IMR-90 (cell line): ENCODE measurements around the gene PSMB2. TPM values are rescaled to one million over a fixed set of nuclear protein-coding genes. Genes with fewer than 3 reads are reported as not detected.

Experiments used
- ATAC-seq: fragments of 200-7000 bp; cut with Tn5 transposase; 2 replicates; pipeline ENCODE4 v1.9.1; 2020; ENCODE audit warnings: low read depth, mild to moderate bottlenecking, moderate library complexity
- BruUV-seq: library from RNA; stranded (reverse); fragments of 400-500 nt; replicated peaks from 2 replicates; lab custom pipeline; 2021; lab: Mats Ljungman, UMichigan
- CTCF ChIA-PET: fragments of 300-600 bp; formaldehyde crosslinking; extraction: SDS; loops from one replicate; lab custom pipeline; 2021; ENCODE audit warnings: antibody characterized with exemption; lab: Yijun Ruan, JAX
- POLR2A ChIA-PET: fragments of 300-600 bp; sonication (Branson Sonifier 250); formaldehyde crosslinking; loops from one replicate; lab custom pipeline; 2022; ENCODE audit warnings: antibody characterized with exemption; ENCODE audit not compliant: unreplicated experiment; lab: Charles Lee
- DNase-seq: peaks from one replicate; pipeline ENCODE4 v3.0.0; 2013
- H2AFZ ChIP-seq: replicated peaks from 2 replicates; pipeline ENCODE3; 2013; ENCODE audit warnings: low read length, mild to moderate bottlenecking; ENCODE audit not compliant: poor library complexity
- H2AK5ac ChIP-seq: 2 replicates; pipeline ENCODE4 v1.6.1; 2013; ENCODE audit warnings: low read depth, low read length, inconsistent platforms
- H2AK9ac ChIP-seq: replicated peaks from 2 replicates; pipeline ENCODE3; 2013; ENCODE audit warnings: mild to moderate bottlenecking, low read depth, low read length, moderate library complexity; ENCODE audit not compliant: poor library complexity
- H2BK120ac ChIP-seq: 2 replicates; pipeline ENCODE4 v1.6.1; 2013; ENCODE audit warnings: low read depth, low read length, inconsistent platforms
- H2BK15ac ChIP-seq: 3 replicates; pipeline ENCODE4 v1.6.1; 2013; ENCODE audit warnings: low read depth, low read length, inconsistent platforms
- H2BK20ac ChIP-seq: 2 replicates; pipeline ENCODE4 v1.6.1; 2013; ENCODE audit warnings: low read depth, mild to moderate bottlenecking, inconsistent platforms, low read length, moderate library complexity
- H2BK5ac ChIP-seq: 2 replicates; pipeline ENCODE4 v1.6.1; 2013; ENCODE audit warnings: mild to moderate bottlenecking, low read depth, low read length, inconsistent platforms; ENCODE audit not compliant: poor library complexity, severe bottlenecking
- H3K14ac ChIP-seq: replicated peaks from 2 replicates; pipeline ENCODE4 v1.6.1; 2013; ENCODE audit warnings: low read depth, low read length, inconsistent platforms
- H3K18ac ChIP-seq: 2 replicates; pipeline ENCODE4 v1.6.1; 2013; ENCODE audit warnings: low read depth, low read length, control low read depth
- H3K23ac ChIP-seq: 2 replicates; pipeline ENCODE4 v1.6.1; 2013; ENCODE audit warnings: low read depth, low read length, inconsistent platforms
- H3K27ac ChIP-seq: 2 replicates; pipeline ENCODE4 v1.5.1; 2013; ENCODE audit warnings: mild to moderate bottlenecking, control low read depth, low read length; ENCODE audit not compliant: insufficient read depth
- H3K27me3 ChIP-seq: 2 replicates; pipeline ENCODE4 v1.6.1; 2013; ENCODE audit warnings: low read length; ENCODE audit not compliant: control insufficient read depth, insufficient read depth
- H3K36me3 ChIP-seq: 2 replicates; pipeline ENCODE4 v1.6.1; 2013; ENCODE audit warnings: low read length, mixed read lengths; ENCODE audit not compliant: control insufficient read depth, insufficient read depth
- H3K4ac ChIP-seq: 2 replicates; pipeline ENCODE4 v1.6.1; 2013; ENCODE audit warnings: low read depth, low read length, inconsistent platforms
- H3K4me1 ChIP-seq: 2 replicates; pipeline ENCODE4 v1.6.1; 2013; ENCODE audit warnings: low read length, mixed read lengths; ENCODE audit not compliant: control insufficient read depth, insufficient read depth
- H3K4me2 ChIP-seq: 2 replicates; pipeline ENCODE4 v1.6.1; 2013; ENCODE audit warnings: low read depth, mild to moderate bottlenecking, control low read depth, low read length, moderate library complexity
- H3K4me3 ChIP-seq: 2 replicates; pipeline ENCODE4 v1.5.1; 2013; ENCODE audit warnings: low read depth, mild to moderate bottlenecking, control low read depth, low read length, moderate library complexity; ENCODE audit not compliant: insufficient read depth
- H3K56ac ChIP-seq: 2 replicates; pipeline ENCODE4 v1.6.1; 2013; ENCODE audit warnings: low read length, inconsistent platforms; ENCODE audit not compliant: insufficient read depth; ENCODE audit errors: extremely low read depth
- H3K79me1 ChIP-seq, 2 experiments: 2 replicates each; pipeline ENCODE4 v1.6.1; 2013; ENCODE audit warnings: low read length in 2 of 2, inconsistent platforms in 1 of 2, low read depth in 1 of 2
- H3K9ac ChIP-seq: 2 replicates; pipeline ENCODE4 v1.6.1; 2013; ENCODE audit warnings: low read depth, low read length, control low read depth
- H3K9me1 ChIP-seq: 2 replicates; pipeline ENCODE4 v1.6.1; 2013; ENCODE audit warnings: low read length, inconsistent platforms; ENCODE audit not compliant: insufficient read depth
- H3K9me3 ChIP-seq: 2 replicates; pipeline ENCODE4 v1.6.1; 2013; ENCODE audit warnings: low read length; ENCODE audit not compliant: control insufficient read depth, insufficient read depth
- H4K20me1 ChIP-seq: 2 replicates; pipeline ENCODE4 v1.6.1; 2013; ENCODE audit warnings: low read length, inconsistent platforms; ENCODE audit not compliant: insufficient read depth
- H4K5ac ChIP-seq: 2 replicates; pipeline ENCODE4 v1.6.1; 2013; ENCODE audit warnings: mild to moderate bottlenecking, low read depth, low read length, control low read depth
- H4K8ac ChIP-seq, 2 experiments: 2 replicates each; pipeline ENCODE4 v1.6.1; 2013; ENCODE audit warnings: low read depth in 2 of 2, low read length in 2 of 2, control low read depth in 1 of 2, inconsistent platforms in 1 of 2
- H4K91ac ChIP-seq: 2 replicates; pipeline ENCODE4 v1.6.1; 2013; ENCODE audit warnings: low read depth, low read length, inconsistent platforms; ENCODE audit not compliant: insufficient read depth
- BHLHE40 ChIP-seq: fragments of 150-350 bp; IDR thresholded peaks from 2 replicates; pipeline ENCODE4 v1.6.1; 2016; ENCODE audit warnings: mild to moderate bottlenecking, low read depth, low read length
- CEBPB ChIP-seq: IDR thresholded peaks from 2 replicates; pipeline ENCODE4 v1.6.1; 2012; ENCODE audit warnings: low read depth, low read length, improper control_type of control experiment
- CHD1 ChIP-seq: IDR thresholded peaks from 2 replicates; pipeline ENCODE4 v1.6.1; 2012; ENCODE audit warnings: low read depth, low read length, improper control_type of control experiment
- FOS ChIP-seq: fragments of 150-350 bp; IDR thresholded peaks from 2 replicates; pipeline ENCODE4 v1.6.1; 2016; ENCODE audit warnings: low read depth, low read length
- MAFK ChIP-seq: IDR thresholded peaks from 2 replicates; pipeline ENCODE4 v1.6.1; 2012; ENCODE audit warnings: low read depth, low read length, improper control_type of control experiment
- MAZ ChIP-seq: IDR thresholded peaks from 2 replicates; pipeline ENCODE4 v1.6.1; 2012; ENCODE audit warnings: low read depth, mild to moderate bottlenecking, low read length, improper control_type of control experiment, moderate library complexity, borderline replicate concordance
- MXI1 ChIP-seq: IDR thresholded peaks from 2 replicates; pipeline ENCODE4 v1.6.1; 2012; ENCODE audit warnings: low read depth, mild to moderate bottlenecking, low read length, moderate library complexity, borderline replicate concordance
- NFE2L2 ChIP-seq: fragments of 150-350 bp; IDR thresholded peaks from 2 replicates; pipeline ENCODE4 v1.6.1; 2016; ENCODE audit warnings: low read depth, mild to moderate bottlenecking, low read length
- POLR2A ChIP-seq: IDR thresholded peaks from 2 replicates; pipeline ENCODE4 v1.6.1; 2012; ENCODE audit warnings: mild to moderate bottlenecking, low read depth, low read length
- RAD21 ChIP-seq: IDR thresholded peaks from 2 replicates; pipeline ENCODE4 v1.6.1; 2012; ENCODE audit warnings: low read length, improper control_type of control experiment
- RCOR1 ChIP-seq: IDR thresholded peaks from 2 replicates; pipeline ENCODE4 v1.6.1; 2012; ENCODE audit warnings: mild to moderate bottlenecking, low read length, improper control_type of control experiment; ENCODE audit not compliant: insufficient replicate concordance
- RFX5 ChIP-seq: IDR thresholded peaks from 2 replicates; pipeline ENCODE4 v1.8.0; 2012; ENCODE audit warnings: low read depth, mild to moderate bottlenecking, low read length, moderate library complexity
- SMC3 ChIP-seq: fragments of 150-350 bp; IDR thresholded peaks from 2 replicates; pipeline ENCODE4 v1.6.1; 2016; ENCODE audit warnings: low read depth, mild to moderate bottlenecking, antibody characterized with exemption, low read length, moderate library complexity
- WGBS, 2 experiments: methylation state at CpG; one replicate each; pipeline versions ENCODE4 v1.1.5 to v1.1.7; 2013; ENCODE audit warnings: missing lambda C conversion rate in 2 of 2; ENCODE audit not compliant: insufficient read length in 1 of 2; ENCODE audit errors: extremely low coverage in 2 of 2; 5-methylcytosine and 5-hydroxymethylcytosine counted together
- dilution Hi-C: fragments of 300-500 bp; cut with HindIII; formaldehyde crosslinking; loops from one replicate; pipeline ENCODE4 v1.14.3; 2018; ENCODE audit warnings: low sequenced_read_pairs; ENCODE audit not compliant: unreplicated experiment
- in situ Hi-C: fragments of 300-500 bp; cut with MboI; formaldehyde crosslinking; loops from 3 replicates; pipeline ENCODE4 v1.14.3; 2019; ENCODE audit warnings: low sequenced_read_pairs, inconsistent platforms, mixed read lengths
- intact Hi-C: fragments of 100-400 bp; cut with micrococcal nuclease; formaldehyde crosslinking; loops from 2 replicates; pipeline ENCODE4 v1.10.0; 2022
- polyA plus RNA-seq, 3 experiments: library from polyadenylated mRNA; depleted of rRNA; stranded (reverse); fragments of >200 nt; gene quantifications; 2 replicates each; pipeline ENCODE4 v1.2.3, GENCODE V29; 2012; ENCODE audit warnings: low replicate concordance in 1 of 3
- total RNA-seq: library from RNA; depleted of rRNA; stranded (reverse); fragments of >200 nt; gene quantifications from 2 replicates; pipeline ENCODE4 v1.2.3, GENCODE V29; 2012
- TF ChIP-seq, protein P1 (sequence below): fragments of 150-350 bp; IDR thresholded peaks from 2 replicates; pipeline ENCODE4 v1.6.1; 2016; ENCODE audit warnings: low read depth, mild to moderate bottlenecking, low read length, moderate library complexity, borderline replicate concordance
- TF ChIP-seq, protein P2 (sequence below): conservative IDR thresholded peaks from 2 replicates; pipeline ENCODE4 v1.5.1; 2012; ENCODE audit warnings: mild to moderate bottlenecking, low read depth, low read length, improper control_type of control experiment
- TF ChIP-seq, protein P3 (sequence below): fragments of 150-350 bp; IDR thresholded peaks from 2 replicates; pipeline ENCODE4 v1.6.1; 2017; ENCODE audit warnings: mild to moderate bottlenecking, antibody characterized with exemption, low read length, low read depth

PSMB2 gene
- total and polyA plus RNA-seq, 2 of the 4 experiments (the other 2 are of a cell fraction) = 23.8 to 86.2 TPM

DNA sequence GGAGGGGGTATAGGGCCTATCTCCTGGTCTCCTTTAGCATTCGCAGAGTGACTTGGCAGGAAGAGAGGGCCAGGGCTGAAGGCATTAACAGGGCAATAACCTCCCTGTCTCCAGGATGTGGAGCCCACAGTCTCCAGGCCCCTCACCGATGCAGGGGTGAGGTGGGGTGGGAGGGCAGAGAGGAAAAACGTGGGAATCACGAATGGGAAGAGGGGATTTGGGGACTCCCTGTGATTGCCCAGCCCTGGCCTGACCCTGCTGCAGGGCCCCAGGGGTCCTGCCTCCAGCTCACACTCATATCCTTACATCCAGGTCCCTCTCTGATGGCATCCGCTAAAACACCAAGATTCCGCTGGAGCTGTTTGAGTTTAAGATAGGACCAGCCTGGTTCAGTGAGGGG lies 53.6 kb downstream of the PSMB2 start:
- Histone ChIP-seq H4K91ac (no peak overlapping the region), H4K8ac (no peak overlapping the region), H3K23ac (no peak overlapping the region), H3K4me2 (no peak overlapping the region), H3K9ac (no peak overlapping the region), H3K4ac (no peak overlapping the region), H4K20me1 (no peaks in the 10 kb centered on the region), H2BK15ac (no peak overlapping the region), H2AFZ (no peak overlapping the region), H2AK9ac (no peak overlapping the region), H3K4me1 (no peaks in the 10 kb centered on the region), H3K9me1 (peaks cover 14% of the 10 kb centered on the region), H3K27me3 (no peaks in the 10 kb centered on the region), H3K9me3 (no peaks in the 10 kb centered on the region), H2BK120ac (no peak overlapping the region), H3K79me1 (no peaks in the 10 kb centered on the region), H3K27ac (no peak overlapping the region), H3K56ac (no peak overlapping the region), H2AK5ac (no peak overlapping the region), H2BK5ac (no peak overlapping the region), H3K14ac (no peak overlapping the region), H4K5ac (no peak overlapping the region), H3K4me3 (no peak overlapping the region), H2BK20ac (no peak overlapping the region), H3K36me3 (no peaks in the 10 kb centered on the region), H3K18ac (no peak overlapping the region)
- TF ChIP-seq CHD1 (no peak), RAD21 (no peak), RFX5 (no peak), FOS (no peak), MXI1 (no peak), BHLHE40 (no peak), MAZ (no peak), RCOR1 (no peak), CEBPB (no peak), SMC3 (no peak), POLR2A (no peak), MAFK (no peak), NFE2L2 (no peak)
- TF ChIP-seq, protein P1, sequence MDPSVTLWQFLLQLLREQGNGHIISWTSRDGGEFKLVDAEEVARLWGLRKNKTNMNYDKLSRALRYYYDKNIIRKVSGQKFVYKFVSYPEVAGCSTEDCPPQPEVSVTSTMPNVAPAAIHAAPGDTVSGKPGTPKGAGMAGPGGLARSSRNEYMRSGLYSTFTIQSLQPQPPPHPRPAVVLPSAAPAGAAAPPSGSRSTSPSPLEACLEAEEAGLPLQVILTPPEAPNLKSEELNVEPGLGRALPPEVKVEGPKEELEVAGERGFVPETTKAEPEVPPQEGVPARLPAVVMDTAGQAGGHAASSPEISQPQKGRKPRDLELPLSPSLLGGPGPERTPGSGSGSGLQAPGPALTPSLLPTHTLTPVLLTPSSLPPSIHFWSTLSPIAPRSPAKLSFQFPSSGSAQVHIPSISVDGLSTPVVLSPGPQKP = no peak
- TF ChIP-seq, protein P2, sequence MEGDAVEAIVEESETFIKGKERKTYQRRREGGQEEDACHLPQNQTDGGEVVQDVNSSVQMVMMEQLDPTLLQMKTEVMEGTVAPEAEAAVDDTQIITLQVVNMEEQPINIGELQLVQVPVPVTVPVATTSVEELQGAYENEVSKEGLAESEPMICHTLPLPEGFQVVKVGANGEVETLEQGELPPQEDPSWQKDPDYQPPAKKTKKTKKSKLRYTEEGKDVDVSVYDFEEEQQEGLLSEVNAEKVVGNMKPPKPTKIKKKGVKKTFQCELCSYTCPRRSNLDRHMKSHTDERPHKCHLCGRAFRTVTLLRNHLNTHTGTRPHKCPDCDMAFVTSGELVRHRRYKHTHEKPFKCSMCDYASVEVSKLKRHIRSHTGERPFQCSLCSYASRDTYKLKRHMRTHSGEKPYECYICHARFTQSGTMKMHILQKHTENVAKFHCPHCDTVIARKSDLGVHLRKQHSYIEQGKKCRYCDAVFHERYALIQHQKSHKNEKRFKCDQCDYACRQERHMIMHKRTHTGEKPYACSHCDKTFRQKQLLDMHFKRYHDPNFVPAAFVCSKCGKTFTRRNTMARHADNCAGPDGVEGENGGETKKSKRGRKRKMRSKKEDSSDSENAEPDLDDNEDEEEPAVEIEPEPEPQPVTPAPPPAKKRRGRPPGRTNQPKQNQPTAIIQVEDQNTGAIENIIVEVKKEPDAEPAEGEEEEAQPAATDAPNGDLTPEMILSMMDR = no peak
- TF ChIP-seq, protein P3, sequence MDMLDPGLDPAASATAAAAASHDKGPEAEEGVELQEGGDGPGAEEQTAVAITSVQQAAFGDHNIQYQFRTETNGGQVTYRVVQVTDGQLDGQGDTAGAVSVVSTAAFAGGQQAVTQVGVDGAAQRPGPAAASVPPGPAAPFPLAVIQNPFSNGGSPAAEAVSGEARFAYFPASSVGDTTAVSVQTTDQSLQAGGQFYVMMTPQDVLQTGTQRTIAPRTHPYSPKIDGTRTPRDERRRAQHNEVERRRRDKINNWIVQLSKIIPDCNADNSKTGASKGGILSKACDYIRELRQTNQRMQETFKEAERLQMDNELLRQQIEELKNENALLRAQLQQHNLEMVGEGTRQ = no peak
- ChIA-PET CTCF (no interaction called here), POLR2A (no interaction called here)
- WGBS, 2 experiments = 100% methylated on average over 1 of the region's 6 CpGs; no CpG with 5 or more reads in 1 of the 2 experiments
- intact Hi-C loops (no loop called here), dilution Hi-C loops (no loop called here), in situ Hi-C loops (no loop called here)
- DNase-seq = no peak
- no TSS peak for BruUV-seq
- no peak for ATAC-seq
